HepG2 (cell line): ENCODE data around the gene EPS8L1. TPM values are rescaled to one million over a fixed set of nuclear protein-coding genes. Genes with fewer than 3 reads are reported as not detected.

Experiments
- ATAC-seq: fragments of 200-7000 bp; cut with Tn5 transposase; 3 replicates; pipeline ENCODE4 v1.9.1; 2020; ENCODE audit warnings: mild to moderate bottlenecking, moderate library complexity
- BruUV-seq: library from RNA; stranded (reverse); fragments of 400-500 nt; replicated peaks from 2 replicates; lab custom pipeline; 2021; lab: Mats Ljungman, UMichigan
- CTCF ChIA-PET: fragments of 300-600 bp; formaldehyde crosslinking; extraction: SDS; loops from one replicate; lab custom pipeline; 2021; ENCODE audit warnings: low total read pairs, inconsistent platforms, low intra/inter-chr PET ratio; lab: Yijun Ruan, JAX
- POLR2A ChIA-PET: fragments of 350-600 bp; sonication (Branson Sonifier 250); formaldehyde crosslinking; loops from one replicate; lab custom pipeline; 2020; ENCODE audit warnings: antibody characterized with exemption, inconsistent platforms; lab: Yijun Ruan, JAX
- DNase-seq: peaks from one replicate; pipeline ENCODE4 v3.0.0-alpha.2; 2015; ENCODE audit warnings: low spot score
- FAIRE-seq: peaks from 3 replicates; lab custom pipeline; 2011; peaks lifted over from hg19 to GRCh38; lab: Jason Lieb, UNC
- H2AFZ ChIP-seq: one replicate; pipeline ENCODE4 v1.6.1; 2011; ENCODE audit warnings: low read length, inconsistent platforms
- H3K27ac ChIP-seq: fragments of 300-600 bp; 3 replicates; pipeline ENCODE4 v1.8.0; 2011; ENCODE audit warnings: mixed run types, mild to moderate bottlenecking, mixed read lengths, low read length, inconsistent platforms; ENCODE audit not compliant: insufficient read depth; ENCODE audit errors: extremely low read length
- H3K27me3 ChIP-seq, 2 experiments: fragments of 200-600 bp in 1 of 2; 2 replicates in 1 of 2; 3 replicates in 1 of 2; pipeline versions ENCODE4 v1.6.0 to v1.8.0; 2011; ENCODE audit warnings: low read length in 2 of 2, mild to moderate bottlenecking in 2 of 2, moderate library complexity in 2 of 2, inconsistent platforms in 1 of 2; ENCODE audit not compliant: insufficient read depth in 2 of 2, control insufficient read depth in 1 of 2
- H3K36me3 ChIP-seq, 2 experiments: fragments of 200-600 bp in 1 of 2; replicated peaks in 1 of 2; 2 replicates in 1 of 2; 3 replicates in 1 of 2; pipeline versions ENCODE4 v1.5.1 to v1.8.0; 2011; ENCODE audit warnings: low read length in 2 of 2, inconsistent platforms in 1 of 2; ENCODE audit not compliant: insufficient read depth in 2 of 2, control insufficient read depth in 1 of 2
- H3K4me1 ChIP-seq: 2 replicates; pipeline ENCODE4 v1.5.1; 2012; ENCODE audit warnings: low read length, inconsistent platforms; ENCODE audit not compliant: insufficient read depth
- H3K4me2 ChIP-seq: 2 replicates; pipeline ENCODE4 v1.6.0; 2011; ENCODE audit warnings: low read depth, low read length, inconsistent platforms
- H3K4me3 ChIP-seq, 3 experiments: fragments of 200-600 bp in 1 of 3; sonication (generic), shearing (Covaris generic) in 1 of 3; replicated peaks in 1 of 3; 2 replicates each; pipeline ENCODE4 v1.5.1; 2011 to 2016; ENCODE audit warnings: low read length in 3 of 3, inconsistent platforms in 2 of 3, low read depth in 2 of 3, mild to moderate bottlenecking in 2 of 3, control low read depth in 1 of 3, mixed read lengths in 1 of 3; ENCODE audit not compliant: insufficient read depth in 1 of 3
- H3K79me2 ChIP-seq: one replicate; pipeline ENCODE4 v1.6.1; 2011; ENCODE audit warnings: low read length, inconsistent platforms; ENCODE audit not compliant: insufficient read depth
- H3K9ac ChIP-seq: 2 replicates; pipeline ENCODE4 v1.6.0; 2011; ENCODE audit warnings: mild to moderate bottlenecking, low read depth, low read length, inconsistent platforms; ENCODE audit not compliant: insufficient read depth
- H3K9me3 ChIP-seq: 2 replicates; pipeline ENCODE4 v1.5.1; 2012; ENCODE audit warnings: mild to moderate bottlenecking, low read length
- H4K20me1 ChIP-seq: 2 replicates; pipeline ENCODE4 v1.6.0; 2011; ENCODE audit warnings: inconsistent platforms, mild to moderate bottlenecking, low read length, moderate library complexity; ENCODE audit not compliant: insufficient read depth
- AGO1 ChIP-seq: fragments of 200-400 bp; formaldehyde crosslinking; IDR thresholded peaks from 2 replicates; pipeline ENCODE4 v1.6.1; 2017; ENCODE audit warnings: mild to moderate bottlenecking, low read depth, low read length, moderate library complexity; ENCODE audit not compliant: poor library complexity, severe bottlenecking
- ARNT2 ChIP-seq: sonication (generic); formaldehyde crosslinking; IDR thresholded peaks from 2 replicates; pipeline ENCODE4 v1.8.0; 2022; ENCODE audit warnings: mild to moderate bottlenecking, low read depth, missing genetic modification reagents, moderate library complexity
- MXI1 ChIP-seq: IDR thresholded peaks from 3 replicates; pipeline ENCODE4 v1.6.1; 2012; ENCODE audit warnings: low read depth, low read length, inconsistent platforms, borderline replicate concordance
- TCF7 ChIP-seq: sonication (generic); IDR thresholded peaks from 2 replicates; pipeline ENCODE4 v1.6.1; 2016; ENCODE audit warnings: antibody characterized with exemption, low read depth
- ZFP41 ChIP-seq: sonication (generic); formaldehyde crosslinking; IDR thresholded peaks from 2 replicates; pipeline ENCODE4 v1.4.0; 2020; ENCODE audit warnings: mild to moderate bottlenecking, missing genetic modification reagents, borderline replicate concordance
- ZNF143 ChIP-seq: sonication (generic); formaldehyde crosslinking; IDR thresholded peaks from 2 replicates; pipeline ENCODE4 v1.4.0; 2020; ENCODE audit warnings: missing genetic modification reagents
- ZNF280B ChIP-seq: sonication (generic); formaldehyde crosslinking; IDR thresholded peaks from 2 replicates; pipeline ENCODE4 v1.5.0; 2020; ENCODE audit warnings: missing genetic modification reagents, mild to moderate bottlenecking, borderline replicate concordance
- ZNF549 ChIP-seq: sonication (generic); formaldehyde crosslinking; IDR thresholded peaks from 2 replicates; pipeline ENCODE4 v1.5.0; 2020; ENCODE audit warnings: missing genetic modification reagents
- ZNF674 ChIP-seq: sonication (generic); formaldehyde crosslinking; IDR thresholded peaks from 2 replicates; pipeline ENCODE4 v1.5.0; 2020; ENCODE audit warnings: low read depth, mild to moderate bottlenecking, missing genetic modification reagents
- ZNF7 ChIP-seq: IDR thresholded peaks from 2 replicates; pipeline ENCODE4 v1.6.1; 2016; ENCODE audit warnings: missing biosample characterization, missing genetic modification reagents
- WGBS: methylation state at CpG from one replicate; pipeline ENCODE4 v1.1.6; 2017; ENCODE audit warnings: low lambda C conversion rate; 5-methylcytosine and 5-hydroxymethylcytosine counted together
- in situ Hi-C: cut with HindIII; loops from 2 replicates; pipeline ENCODE4 v1.10.0; 2017; ENCODE audit warnings: low pct_unique_long_range_greater_than_20kb; ENCODE audit not compliant: extremely low pct_ligation_motif_present
- intact Hi-C: fragments of 100-400 bp; cut with micrococcal nuclease; formaldehyde crosslinking; loops from one replicate; pipeline ENCODE4 v1.10.0; 2022; ENCODE audit not compliant: unreplicated experiment
- polyA plus RNA-seq, 8 experiments: library from polyadenylated mRNA; depleted of rRNA in 3 of 8; stranded (reverse) in 7 of 8; unstranded in 1 of 8; fragments of >200 nt; fragmentation: Illumina TruSeq in 4 of 8; extraction: Trizol in 4 of 8; gene quantifications; 2 replicates each; pipeline versions ENCODE4 v1.2.1 to v1.2.3, GENCODE V29; 2011 to 2016; ENCODE audit warnings: low read depth in 4 of 8, missing spikeins in 1 of 8, mixed read lengths in 1 of 8; ENCODE audit not compliant: insufficient read depth in 1 of 8
- total RNA-seq, 5 experiments: library from RNA; depleted of rRNA; stranded (reverse); fragments of >200 nt; fragmentation: Illumina TruSeq; extraction: Trizol; gene quantifications; 2 replicates each; pipeline ENCODE4 v1.2.3, GENCODE V29; 2016; ENCODE audit warnings: low read depth in 1 of 5
- TF ChIP-seq, protein P1 (sequence below): sonication (generic); formaldehyde crosslinking; IDR thresholded peaks from 2 replicates; pipeline ENCODE4 v1.4.0; 2020; ENCODE audit warnings: missing genetic modification reagents
- TF ChIP-seq, protein P2 (sequence below): sonication (generic); formaldehyde crosslinking; IDR thresholded peaks from 2 replicates; pipeline ENCODE4 v1.5.0; 2020; ENCODE audit warnings: mild to moderate bottlenecking, missing genetic modification reagents
- TF ChIP-seq, protein P3 (sequence below): sonication (generic); formaldehyde crosslinking; IDR thresholded peaks from 2 replicates; pipeline ENCODE4 v1.8.0; 2022; ENCODE audit warnings: mild to moderate bottlenecking, missing genetic modification reagents, moderate library complexity
- TF ChIP-seq, protein P4 (sequence below): sonication (generic); formaldehyde crosslinking; IDR thresholded peaks from 2 replicates; pipeline ENCODE4 v1.5.0; 2020; ENCODE audit warnings: missing genetic modification reagents

Gene EPS8L1
- total and polyA plus RNA-seq, 2 of the 13 experiments (the other 11 are each of a cell fraction or from before 2014, with no cell fraction given): 3.0 to 6.3 TPM

- H3K9ac ChIP-seq: no peak overlapping the region
- no TSS peak for BruUV-seq
- H3K79me2 ChIP-seq: peaks cover 2% of the 10 kb centered on the region
- DNase-seq (no peak), ATAC-seq (no peak), FAIRE-seq (no peak)
- H3K27me3 ChIP-seq: no peaks in the 10 kb centered on the region
- no peaks in the 10 kb centered on the region for H3K9me3 ChIP-seq
- H3K4me1 ChIP-seq: peaks cover 7% of the 10 kb centered on the region
- H2AFZ ChIP-seq: no peak overlapping the region
- ChIA-PET CTCF (no interaction called here), POLR2A (no interaction called here)
- H3K36me3 ChIP-seq: peaks cover 11 to 40% of the 10 kb centered on the region in 2 experiments
- in situ Hi-C loops: no loop called here
- H3K4me2 ChIP-seq: no peak overlapping the region
- 98% methylated on average over 9 of the region's 9 CpGs for WGBS
- TF ChIP-seq ZFP41 (CRISPR knock-in tag): no peak
- no peak for TF ChIP-seq ZNF280B (CRISPR knock-in tag)
- no peak for TF ChIP-seq ZNF674 (CRISPR knock-in tag)
- no peak for TF ChIP-seq ARNT2 (CRISPR knock-in tag)
- TF ChIP-seq TCF7: no peak
- TF ChIP-seq, protein P1, sequence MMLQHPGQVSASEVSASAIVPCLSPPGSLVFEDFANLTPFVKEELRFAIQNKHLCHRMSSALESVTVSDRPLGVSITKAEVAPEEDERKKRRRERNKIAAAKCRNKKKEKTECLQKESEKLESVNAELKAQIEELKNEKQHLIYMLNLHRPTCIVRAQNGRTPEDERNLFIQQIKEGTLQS (CRISPR knock-in tag): no peak
- TF ChIP-seq, protein P2, sequence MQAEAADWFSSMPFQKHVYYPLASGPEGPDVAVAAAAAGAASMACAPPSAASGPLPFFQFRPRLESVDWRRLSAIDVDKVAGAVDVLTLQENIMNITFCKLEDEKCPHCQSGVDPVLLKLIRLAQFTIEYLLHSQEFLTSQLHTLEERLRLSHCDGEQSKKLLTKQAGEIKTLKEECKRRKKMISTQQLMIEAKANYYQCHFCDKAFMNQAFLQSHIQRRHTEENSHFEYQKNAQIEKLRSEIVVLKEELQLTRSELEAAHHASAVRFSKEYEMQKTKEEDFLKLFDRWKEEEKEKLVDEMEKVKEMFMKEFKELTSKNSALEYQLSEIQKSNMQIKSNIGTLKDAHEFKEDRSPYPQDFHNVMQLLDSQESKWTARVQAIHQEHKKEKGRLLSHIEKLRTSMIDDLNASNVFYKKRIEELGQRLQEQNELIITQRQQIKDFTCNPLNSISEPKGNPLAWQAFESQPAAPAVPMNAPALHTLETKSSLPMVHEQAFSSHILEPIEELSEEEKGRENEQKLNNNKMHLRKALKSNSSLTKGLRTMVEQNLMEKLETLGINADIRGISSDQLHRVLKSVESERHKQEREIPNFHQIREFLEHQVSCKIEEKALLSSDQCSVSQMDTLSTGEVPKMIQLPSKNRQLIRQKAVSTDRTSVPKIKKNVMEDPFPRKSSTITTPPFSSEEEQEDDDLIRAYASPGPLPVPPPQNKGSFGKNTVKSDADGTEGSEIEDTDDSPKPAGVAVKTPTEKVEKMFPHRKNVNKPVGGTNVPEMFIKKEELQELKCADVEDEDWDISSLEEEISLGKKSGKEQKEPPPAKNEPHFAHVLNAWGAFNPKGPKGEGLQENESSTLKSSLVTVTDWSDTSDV (CRISPR knock-in tag): no peak
- no peak for TF ChIP-seq ZNF143 (CRISPR knock-in tag)
- TF ChIP-seq, protein P3, sequence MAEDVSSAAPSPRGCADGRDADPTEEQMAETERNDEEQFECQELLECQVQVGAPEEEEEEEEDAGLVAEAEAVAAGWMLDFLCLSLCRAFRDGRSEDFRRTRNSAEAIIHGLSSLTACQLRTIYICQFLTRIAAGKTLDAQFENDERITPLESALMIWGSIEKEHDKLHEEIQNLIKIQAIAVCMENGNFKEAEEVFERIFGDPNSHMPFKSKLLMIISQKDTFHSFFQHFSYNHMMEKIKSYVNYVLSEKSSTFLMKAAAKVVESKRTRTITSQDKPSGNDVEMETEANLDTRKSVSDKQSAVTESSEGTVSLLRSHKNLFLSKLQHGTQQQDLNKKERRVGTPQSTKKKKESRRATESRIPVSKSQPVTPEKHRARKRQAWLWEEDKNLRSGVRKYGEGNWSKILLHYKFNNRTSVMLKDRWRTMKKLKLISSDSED (CRISPR knock-in tag): no peak
- TF ChIP-seq AGO1: no peak
- no peak for TF ChIP-seq MXI1
- TF ChIP-seq, protein P4, sequence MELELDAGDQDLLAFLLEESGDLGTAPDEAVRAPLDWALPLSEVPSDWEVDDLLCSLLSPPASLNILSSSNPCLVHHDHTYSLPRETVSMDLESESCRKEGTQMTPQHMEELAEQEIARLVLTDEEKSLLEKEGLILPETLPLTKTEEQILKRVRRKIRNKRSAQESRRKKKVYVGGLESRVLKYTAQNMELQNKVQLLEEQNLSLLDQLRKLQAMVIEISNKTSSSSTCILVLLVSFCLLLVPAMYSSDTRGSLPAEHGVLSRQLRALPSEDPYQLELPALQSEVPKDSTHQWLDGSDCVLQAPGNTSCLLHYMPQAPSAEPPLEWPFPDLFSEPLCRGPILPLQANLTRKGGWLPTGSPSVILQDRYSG: no peak
- no peak for TF ChIP-seq ZNF7 (CRISPR knock-in tag)
- TF ChIP-seq ZNF549 (CRISPR knock-in tag): no peak
- intact Hi-C loops: no loop called here
- H3K4me3 ChIP-seq: no peak overlapping the region
- no peaks in the 10 kb centered on the region for H4K20me1 ChIP-seq
- H3K27ac ChIP-seq: no peak overlapping the region
Observed at GRCh38 chr19:55056827-55057226, 18.8 kb upstream of the EPS8L1 start.
